ENCODE data around the gene ICAM3.
"Not testable (repeated sequence)": the region's sequence is repeated elsewhere in the genome, so short reads cannot be mapped to it uniquely, and the experiment has no call there.

Gene ICAM3

DNA sequence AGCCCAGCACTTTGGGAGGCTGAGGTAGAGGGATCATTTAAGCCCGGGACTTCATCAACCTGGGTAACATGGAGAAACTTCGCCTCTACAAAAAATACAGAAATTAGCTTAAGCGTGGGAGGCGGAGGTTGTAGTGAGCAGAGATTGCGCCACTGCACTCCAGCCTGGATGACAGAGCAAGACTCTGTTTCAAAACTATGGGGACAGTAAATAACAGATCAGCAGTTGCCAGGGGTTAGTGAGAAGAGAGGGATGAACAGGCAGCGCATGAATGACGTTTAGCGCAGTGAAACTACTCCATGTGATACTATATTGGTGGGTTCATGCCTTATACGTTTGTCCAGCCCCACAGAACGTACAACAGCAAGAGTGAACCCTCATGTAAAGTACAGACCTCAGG lies 7.1 kb upstream of the ICAM3 start:
- DNase-seq = peak in 1 of 2 donors; percentile 51

DNA sequence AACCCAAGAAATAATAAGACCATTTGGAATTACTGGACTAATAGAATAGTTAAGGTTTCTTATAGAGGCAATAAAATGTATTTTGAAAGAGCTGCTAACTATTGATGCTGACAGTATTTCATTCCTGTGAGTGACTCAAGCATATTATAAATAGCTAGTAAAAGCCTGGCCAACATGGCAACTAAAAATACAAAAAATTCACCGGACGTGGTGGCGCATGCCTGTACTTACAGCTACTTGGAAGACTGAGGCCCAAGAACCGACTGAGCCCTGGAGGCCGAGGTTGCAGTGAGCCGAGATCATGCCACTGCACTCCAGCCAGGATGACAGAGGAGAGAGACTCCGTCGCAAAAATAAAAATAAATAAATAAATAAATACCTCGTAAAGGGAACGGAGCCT lies 5.4 kb upstream of the ICAM3 start:
- DNase-seq = no peak

DNA sequence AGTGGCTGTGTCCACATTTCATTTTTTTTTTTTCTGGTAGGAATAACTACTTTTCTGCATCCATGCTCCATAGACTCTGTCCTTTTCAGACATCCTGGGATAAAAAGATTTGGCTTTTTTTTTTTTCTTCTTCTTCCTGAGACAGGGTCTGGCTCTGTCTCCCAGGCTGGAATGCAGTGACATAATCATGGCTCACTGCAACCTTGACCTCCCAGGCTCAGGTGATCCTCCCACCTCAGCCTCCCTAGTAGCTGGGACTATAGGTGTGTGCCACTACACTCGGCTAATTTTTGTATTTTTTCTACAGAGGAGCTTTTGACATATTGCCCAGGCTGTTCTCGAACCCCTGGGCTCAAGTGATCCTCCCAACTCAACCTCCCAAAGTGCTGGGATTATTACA lies 4.1 kb upstream of the ICAM3 start:
- DNase-seq = no peak

DNA sequence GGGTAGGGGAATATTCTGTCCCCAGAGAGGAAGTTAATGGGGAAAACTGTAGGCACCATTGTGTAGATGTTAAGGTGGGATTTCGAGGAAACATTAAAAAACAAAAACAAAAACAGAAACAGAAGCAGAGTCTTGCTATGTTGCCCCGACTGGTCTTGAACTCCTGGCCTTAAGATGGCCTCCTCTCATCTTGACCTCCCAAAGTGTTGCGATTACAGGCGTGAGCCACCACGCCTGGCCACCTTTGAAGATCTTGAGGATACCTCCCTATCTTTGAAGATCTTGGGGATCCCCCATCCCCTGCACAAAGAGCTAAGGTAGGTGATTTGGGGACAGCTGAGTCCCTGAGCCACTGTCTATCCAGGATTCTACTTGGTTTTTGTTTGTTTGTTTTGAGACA lies 553 bp upstream of the ICAM3 start:
- peak in 1 of 2 donors; percentile 19 for DNase-seq

DNA sequence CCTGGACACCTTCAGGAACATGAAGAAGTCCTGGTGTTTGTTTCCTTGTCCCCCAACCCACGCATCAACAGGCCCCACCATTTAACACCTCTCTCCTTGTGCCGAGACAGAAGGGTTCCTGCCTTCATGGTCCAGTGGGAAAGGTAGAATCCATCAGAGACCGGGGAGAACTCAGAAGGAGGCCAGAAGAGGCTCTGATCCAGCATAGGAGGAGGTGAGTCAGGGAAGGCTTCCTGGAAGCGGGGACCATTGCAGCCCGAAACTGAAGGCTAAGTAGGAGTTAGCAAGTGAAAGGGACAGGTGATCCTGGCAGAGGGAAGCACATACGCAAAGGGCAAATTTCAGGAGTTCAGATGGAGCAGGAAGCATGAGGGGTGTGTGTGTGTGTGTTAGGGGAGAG lies 484 bp downstream of the ICAM3 start:
- DNase-seq = peak in 1 of 2 donors; percentile 7

DNA sequence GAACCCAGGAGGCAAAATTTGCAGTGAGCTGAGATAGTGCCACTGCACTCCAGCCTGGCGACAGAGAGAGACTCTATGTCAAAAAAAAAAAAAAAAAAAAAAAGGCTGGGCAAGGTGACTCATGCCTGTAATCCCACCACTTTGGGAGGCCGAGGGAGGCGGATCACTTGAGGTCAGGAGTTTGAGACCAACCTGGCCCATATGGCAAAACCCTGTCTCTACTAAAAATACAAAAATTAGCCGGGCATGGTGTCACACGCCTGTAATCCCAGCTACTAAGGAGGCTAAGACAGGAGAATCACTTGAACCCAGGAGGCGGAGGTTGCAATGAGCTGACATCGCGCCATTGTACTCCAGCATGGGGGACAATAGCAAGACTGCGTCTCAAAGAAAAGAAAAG lies 2.7 kb downstream of the ICAM3 start:
- DNase-seq = not testable (repeated sequence)

DNA sequence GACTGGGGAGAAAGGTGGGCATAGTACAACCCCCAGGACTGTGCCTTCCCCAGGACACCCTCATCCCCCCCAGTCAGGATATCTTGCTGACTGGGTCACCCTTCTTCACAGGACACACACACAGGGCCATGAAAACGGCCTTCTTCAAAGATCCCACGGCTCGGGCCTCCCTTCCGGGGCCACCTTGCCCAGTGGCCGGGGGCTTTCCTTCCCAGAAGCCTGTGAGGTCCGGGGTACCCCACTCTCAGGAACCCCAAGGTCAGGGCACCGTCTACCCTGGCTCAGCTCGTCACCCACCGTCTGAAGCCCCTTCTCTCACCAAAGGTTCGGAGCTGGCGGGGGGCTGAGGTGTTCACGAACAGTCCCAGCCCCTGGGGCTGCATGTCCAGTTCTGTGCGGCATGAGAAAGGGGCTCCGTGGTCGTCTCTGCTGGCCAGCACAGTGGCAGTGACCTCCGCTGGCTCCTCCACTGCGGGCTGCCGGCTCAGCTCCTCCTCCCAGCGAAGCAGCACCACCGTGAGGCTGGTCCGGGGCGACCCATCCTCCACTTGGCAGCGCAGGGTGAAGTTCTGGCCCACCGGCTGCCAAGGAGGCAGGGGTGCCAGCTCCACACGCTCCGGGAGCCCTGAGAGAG lies 4.0 kb downstream of the ICAM3 start:
- DNase-seq = no peak

DNA sequence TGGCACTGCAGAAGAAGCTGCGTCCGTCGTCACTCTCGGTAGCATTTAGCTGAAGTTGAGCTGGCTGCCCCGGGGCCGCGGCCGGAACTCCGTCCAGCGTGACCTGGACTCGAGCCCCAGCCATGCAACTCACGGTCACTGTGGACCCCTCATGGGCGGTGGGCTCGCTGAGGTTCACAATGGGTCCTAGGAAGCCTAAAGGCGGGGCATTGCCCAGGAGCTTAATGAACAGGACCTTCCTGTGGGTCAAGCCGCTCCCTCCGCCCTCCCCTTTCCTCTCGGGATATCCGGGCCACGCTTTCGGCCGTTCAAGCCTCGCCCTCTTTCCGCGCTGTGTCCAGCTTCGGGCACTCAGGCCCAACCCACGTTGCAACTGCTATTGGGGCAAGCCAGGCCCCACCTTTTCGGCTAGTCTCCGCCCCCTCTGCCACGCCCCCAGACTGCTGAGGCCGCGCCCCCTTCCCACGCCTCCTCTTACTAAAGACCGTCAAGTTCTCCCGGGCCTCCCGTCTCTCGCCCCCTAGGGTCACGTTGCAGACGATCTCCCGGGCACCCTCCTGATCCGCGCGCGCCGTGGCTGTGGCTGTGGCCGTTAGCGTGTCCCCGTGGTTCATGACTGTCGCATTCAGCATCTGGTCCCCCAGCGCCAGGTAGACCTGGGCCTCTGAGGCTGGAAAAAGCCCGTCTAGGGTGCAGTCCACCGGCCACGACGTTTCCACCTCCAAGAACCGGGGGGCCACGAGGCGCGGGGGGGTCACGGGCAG lies 4.7 kb downstream of the ICAM3 start:
- DNase-seq = peak; percentile 41 to 42

DNA sequence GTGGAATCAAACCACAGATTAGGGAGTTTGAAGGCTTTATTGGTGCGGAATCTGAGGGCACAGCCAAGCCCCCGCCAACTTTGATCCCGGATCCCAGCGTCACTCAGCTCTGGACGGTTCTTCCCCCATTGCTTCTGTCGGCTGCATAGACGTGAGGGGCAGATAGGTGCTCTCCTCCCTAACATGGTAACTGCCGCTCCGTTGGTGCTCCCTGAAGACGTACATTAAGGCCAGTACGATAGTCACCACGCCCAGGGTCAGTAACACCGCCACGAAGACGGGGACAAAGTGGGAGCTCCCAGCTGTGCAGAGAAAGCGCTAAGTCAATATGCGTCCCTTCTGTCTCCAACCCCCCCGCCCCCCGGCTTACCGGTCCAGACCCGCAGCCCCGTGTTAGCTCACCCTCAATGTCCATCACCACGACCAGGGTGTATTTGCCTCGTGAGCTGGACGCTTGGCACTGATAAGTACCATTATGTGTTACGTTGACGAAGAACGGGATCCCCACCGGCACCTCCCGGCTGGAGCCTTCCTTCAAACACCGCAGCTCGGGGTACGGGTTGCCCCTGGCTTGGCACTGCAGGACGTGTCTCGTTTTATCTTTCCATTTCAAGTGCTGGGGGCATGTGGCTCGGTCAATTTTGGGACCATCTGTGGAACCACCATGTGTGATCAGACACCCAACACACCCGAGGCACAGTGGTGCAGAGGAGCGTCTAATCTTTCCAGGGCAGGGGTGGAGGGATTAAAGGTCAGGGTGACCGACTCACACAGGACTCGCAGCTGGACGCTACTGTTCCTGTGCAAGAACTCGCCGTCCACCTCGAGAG lies 5.5 kb downstream of the ICAM3 start:
- no peak for DNase-seq

DNA sequence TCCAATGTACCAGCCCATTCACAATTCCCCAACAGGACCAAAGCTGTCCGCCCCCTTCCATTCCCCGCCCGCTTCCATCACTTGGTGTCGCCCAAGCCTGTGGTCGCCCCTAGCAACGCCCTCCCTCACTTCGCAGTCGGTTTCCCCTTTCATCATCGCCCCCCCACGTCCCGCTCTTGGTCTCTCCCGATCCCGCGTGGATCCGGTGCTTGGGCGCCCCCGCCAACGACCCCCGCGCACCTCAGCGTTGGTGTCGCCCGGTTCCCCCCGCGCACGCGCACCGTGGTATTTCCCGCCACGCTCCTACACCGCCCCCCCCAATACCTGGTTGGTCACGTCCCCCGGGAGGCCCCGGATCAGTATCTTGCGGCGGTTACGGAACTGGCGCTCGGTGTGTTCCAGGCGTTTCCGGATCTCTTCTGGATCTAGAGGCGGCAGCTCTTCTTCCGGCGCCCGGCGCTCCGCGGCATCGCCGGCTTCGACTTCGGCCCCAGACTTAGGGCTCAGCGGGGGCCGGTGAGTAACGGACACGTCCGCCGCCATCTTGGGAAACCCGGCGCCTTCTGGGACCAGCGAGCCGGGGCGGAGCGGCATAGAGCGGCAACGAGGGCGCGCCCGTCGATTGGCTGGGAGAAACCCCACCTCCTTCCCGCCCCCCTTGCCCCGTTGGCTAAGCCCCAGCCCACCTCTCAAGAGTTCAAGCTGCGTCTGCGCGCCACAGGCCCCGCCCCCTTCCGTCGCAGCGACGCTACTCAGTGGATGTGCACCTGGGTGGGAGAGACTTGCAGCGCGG lies 6.3 kb downstream of the ICAM3 start, which contains the start of gene RAVER1:
RAVER1 (minus strand) TSS at position 565 of the 793 bp plus-strand sequence; CDS start at position 543, 22 bp downstream.
- peak; percentile 97 to 98 for DNase-seq

DNA sequence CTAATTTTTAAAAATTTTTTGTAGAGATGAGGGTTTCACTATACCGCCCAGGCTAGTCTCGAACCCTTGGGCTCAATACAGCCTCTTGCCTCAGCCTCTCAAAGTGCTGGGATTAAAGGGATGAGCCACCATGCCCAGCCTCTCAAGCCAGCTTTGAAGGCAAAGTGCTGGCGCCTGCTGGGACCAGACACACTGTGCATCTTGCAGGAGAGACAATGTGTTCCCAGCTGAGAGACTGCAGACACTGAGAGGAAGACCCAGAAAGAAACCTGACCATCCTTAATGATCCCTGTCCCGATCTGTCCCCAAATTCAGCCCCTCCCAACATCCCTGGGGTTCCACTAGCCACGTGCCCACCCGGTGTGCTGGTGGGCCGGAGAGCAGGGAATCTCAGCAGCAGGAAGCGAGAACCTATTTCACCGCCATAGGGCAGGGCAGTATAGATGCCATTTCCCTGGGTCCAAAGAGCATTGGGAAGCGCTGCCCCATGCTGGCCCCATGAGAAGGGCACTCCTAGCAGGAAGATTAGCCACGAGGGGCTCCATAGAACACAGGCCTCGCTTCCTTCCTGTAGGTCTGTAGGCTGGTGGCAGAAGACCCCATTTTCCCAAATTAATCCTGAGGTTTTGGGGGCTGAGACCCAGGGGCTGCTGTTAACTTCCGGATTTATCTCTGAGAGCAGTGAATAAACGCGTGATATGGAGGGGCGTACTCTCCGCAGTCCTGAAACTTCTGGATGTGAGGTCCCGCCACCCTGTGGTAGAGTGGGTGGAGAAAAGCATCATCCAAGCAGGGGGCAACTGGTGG lies 7.1 kb downstream of the ICAM3 start:
- DNase-seq = no peak

DNA sequence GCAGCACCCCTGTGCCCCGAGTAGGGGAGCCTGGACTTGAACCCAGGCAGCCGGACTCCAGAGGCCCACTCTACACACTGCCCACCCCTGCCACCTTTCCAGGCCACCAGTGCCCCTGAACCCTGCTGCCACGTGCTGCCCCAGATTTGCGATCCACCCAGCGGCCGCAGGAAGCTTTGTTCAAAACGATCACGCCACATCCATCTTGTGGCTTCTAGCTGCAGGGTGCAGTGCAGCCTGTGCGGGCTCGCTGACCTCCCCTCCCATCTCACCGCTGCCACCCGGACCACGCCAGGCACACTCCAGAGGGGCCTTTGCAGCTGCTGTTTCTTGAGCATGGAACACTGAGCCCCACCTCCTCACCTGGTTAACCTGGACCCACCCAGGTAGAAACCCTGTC lies 9.9 kb downstream of the ICAM3 start:
- DNase-seq = no peak

DNA sequence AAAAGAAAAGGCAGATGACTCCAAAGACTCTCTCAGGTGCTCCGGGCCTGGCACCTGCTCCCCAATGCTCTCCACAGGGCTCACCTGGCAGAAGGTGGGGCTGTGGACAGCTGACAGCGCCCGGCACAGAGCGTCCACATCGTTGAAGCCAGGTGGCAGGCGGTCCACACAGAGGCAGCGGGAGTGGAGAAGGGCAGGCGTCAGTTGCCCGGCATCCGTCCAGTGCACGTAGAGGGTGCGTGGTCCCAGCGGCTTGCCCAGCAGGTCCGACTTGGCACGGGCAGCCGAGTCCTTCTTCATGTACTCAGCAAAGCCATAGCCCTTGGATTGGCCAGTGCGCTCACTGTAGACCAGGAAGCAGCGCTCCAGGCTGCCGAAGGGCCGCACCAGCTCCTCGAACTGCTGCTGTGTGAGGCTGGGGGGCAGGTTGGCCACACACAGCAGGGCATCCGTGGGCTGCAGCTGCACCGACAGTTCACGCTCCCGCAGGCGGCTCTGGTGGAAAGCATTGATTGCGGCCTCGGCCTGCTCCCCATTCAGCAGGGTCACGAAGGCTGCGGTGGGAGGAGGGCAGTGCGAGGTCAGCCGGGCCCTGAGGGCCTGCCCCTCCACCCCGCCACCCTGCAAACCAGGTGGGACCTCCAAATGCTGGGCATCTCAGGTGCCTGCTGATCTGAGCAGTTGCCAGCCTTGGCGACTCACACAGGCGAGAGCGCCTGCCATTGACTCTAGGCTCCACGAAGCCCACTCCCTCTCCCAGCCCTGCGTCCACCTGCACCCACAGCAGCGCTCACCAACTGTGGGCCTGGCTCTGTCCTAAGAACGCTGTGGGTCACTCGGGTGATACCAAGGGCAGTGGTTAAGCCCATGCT lies 10.6 kb downstream of the ICAM3 start:
- no peak for DNase-seq

DNA sequence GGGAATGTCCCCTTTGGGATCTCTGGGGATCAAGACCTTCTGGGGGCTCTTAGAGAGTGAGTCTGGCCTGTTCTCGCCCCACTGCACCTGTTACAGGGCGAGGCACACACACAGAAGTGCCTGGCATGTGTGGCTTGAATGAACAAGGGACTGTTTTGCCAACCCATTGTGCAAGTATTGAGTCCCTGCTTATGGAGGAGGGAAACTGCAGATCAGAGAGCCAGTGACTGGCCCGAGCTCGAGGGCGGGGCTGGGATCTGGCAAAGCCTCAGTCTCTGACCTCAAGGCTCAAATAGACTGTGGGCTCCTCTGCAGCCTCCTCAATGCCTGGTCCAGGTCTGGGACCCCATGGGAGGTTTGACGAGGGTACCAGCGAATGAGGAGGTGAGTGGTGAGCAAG lies 11.6 kb downstream of the ICAM3 start:
- no peak for DNase-seq

DNA sequence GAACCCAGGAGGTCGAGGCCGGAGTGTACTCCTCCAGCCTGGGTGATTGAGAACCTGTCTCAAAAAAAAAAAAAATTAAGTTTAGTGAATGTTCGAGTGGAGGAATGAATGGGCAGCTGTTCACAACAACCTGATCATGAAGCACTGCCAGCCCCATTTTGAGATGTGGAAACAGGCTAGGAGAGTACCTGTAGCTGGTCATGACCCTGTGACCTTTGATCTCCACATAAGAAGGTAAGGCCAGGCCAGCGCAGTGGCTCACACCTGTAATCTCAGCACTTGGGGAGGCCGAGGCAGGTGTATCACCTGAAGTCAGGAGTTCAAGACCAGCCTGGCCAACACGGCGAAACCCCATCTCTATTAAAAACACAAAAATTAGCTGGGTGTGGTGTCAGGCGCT lies 13.7 kb downstream of the ICAM3 start:
- DNase-seq = no peak

DNA sequence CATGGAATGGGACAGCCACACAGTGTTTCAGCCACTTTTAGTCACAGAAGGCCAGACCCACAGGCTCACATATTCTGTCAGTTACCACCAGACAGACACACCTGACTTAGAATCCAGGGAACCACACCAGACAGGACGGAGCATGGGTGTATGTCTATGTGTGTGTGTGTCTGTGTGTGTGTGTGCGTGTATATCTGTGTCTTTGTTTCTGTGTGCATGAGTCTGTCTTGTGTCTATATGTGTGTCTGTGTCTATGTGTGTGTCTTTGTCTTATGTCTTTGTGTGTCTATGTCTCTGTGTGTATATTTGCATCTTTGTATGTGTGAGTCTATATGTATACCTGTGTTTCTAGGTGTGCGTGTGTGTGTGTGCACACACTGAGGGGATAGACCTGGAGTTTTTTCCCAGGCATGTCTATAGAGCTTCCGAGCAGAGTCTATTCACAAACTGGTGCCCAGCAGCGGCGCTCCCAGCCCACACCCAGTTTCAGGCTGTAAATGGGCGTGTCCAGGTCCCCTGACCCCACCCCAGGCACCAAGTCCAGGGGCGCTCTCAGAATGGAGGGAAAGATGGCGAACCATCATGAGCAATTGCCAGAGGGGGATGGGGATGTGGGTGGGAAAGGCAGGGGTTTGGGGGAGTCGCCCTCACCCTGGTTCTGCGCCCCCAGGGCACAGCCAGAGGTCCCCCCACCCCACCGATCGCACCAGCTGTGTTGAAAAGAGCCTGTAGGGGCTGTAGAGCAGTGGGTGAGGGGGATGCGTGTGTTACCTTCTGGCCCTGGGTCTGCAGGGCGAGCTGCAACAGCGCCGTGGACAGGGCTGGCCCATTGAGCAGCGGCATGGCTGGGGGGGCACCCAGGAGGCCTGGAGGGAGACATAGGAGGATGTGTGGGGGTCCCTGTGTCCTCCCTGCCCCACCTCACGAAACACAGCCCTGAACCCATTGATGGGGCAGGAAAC lies 17.3 kb downstream of the ICAM3 start:
- no peak for DNase-seq

DNA sequence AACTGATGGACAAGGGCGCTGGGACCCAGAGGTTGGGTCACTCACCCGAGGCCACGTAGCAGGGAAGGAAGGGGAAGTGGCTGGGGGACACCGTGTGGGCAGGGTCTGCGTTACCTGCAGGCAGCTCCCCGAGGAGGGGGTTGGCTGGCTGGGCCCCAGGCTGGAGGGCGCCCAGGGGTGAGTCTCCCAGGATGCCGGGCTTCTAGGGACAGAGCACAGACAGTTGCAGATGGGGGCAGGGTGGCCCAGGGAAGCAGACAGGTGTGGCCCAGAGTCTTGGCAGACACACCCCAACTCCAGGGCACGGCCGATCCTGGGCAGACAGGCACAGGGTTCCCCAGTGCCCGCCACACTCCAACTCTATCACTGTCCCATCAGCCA lies 18.0 kb downstream of the ICAM3 start:
- DNase-seq = no peak

DNA sequence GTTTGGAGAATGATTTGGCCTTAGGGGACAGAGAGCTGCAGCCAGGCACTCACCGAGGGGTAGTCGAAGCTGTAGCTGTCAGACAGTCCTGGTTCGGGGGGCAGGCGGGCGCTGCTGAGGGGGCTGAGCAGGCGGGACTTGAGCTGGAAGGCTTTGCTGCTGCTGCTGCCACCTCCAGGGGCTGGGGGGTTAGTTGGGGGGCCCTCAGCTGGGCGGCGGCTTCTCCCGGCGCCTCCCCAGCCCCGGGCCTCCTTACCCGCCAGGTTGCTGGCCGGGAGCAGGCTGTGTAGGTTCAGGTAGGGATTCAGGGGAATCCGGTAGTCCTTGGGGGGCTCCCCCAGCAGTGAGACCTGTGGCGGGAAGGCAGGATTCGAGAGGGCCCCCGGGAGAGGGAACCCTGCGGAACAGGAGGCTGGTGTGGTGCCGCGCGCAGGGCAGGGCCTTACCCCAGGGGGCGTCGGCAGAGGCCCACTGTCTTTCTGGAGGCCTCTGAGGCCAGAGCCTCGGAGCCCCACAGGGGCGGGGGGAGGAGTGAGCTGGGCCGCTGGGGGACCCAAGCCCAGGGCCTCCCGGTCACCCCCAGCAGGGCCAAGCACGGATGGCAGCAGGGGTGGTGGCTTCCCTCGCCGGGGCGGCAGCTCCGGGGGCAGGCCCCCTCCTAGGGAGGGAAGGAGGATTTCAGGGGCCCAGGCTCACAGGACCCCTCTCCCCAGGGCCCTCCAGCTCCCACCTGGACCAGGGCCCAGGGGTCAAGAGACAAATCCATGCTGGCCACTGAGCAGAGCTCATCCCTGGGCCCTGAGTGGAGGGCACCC lies 18.6 kb downstream of the ICAM3 start:
- DNase-seq = no peak
